H54 (cell line): ENCODE data around the gene RSKR.
"Not testable (repeated sequence)": the region's sequence is repeated elsewhere in the genome, so short reads cannot be mapped to it uniquely, and the experiment has no call there.

Source experiments
- DNase-seq: peaks from one replicate; pipeline ENCODE4 v3.0.0; 2011; ENCODE audit warnings: low spot score, mixed read lengths; ENCODE audit not compliant: insufficient read length
- FAIRE-seq: peaks from 3 replicates; lab custom pipeline; 2011; peaks lifted over from hg19 to GRCh38; lab: Jason Lieb, UNC
- POLR2A ChIP-seq: IDR thresholded peaks from 2 replicates; pipeline ENCODE4 v1.6.1; 2011; ENCODE audit warnings: low read depth, mild to moderate bottlenecking, low read length

The RSKR gene

GRCh38 chr17:28610376-28610775 is 3.6 kb downstream of the RSKR start:
- FAIRE-seq = no peak

GRCh38 chr17:28604031-28604430 is 10.0 kb downstream of the RSKR start:
- DNase-seq, FAIRE-seq: not testable (repeated sequence)

More at GRCh38 chr17:28610376-28610775, 3.6 kb downstream of the RSKR start:
- DNase-seq = no peak
- TF ChIP-seq POLR2A = no peak

GRCh38 chr17:28599311-28600184 is 14.4 kb downstream of the RSKR start:
- DNase-seq (peak; percentile 82), FAIRE-seq (no peak)
- no peak for TF ChIP-seq POLR2A

DNA sequence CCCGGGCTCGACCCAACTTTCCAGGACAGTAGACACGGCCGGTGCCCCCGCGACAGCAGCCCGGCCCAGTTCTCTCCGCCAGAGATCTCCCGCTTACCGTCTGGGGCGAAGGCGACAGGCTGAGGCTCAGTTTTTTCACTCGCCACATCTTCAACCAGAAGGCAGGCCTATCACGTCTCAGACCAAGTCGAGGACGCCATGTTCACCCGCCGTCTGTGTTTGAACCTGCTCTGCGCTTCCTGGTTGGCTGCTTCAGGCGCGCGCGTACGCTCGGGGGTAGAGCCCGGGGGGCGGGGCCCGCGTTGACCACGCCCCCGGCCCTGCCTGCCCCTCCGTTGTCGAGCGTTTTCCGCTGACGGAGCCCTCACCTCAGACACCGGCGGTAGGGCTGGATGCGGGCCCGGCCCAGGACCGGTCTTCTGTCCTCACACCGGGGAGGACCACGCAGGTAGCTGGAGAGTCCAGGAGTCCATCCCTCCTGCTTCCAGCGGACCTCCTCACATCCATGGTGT is 15.1 kb downstream of the RSKR start, which contains the start of gene SPAG5:
Gene SPAG5 (minus strand): TSS at position 227 of the 512 bp plus-strand sequence. CDS start 79 bp downstream, at position 148.
- TF ChIP-seq POLR2A = peak; percentile 93
- peak; percentile 99 for DNase-seq
- FAIRE-seq = no peak

GRCh38 chr17:28598389-28598788 is 15.6 kb downstream of the RSKR start:
- DNase-seq (peak; percentile 34), FAIRE-seq (no peak)
- TF ChIP-seq POLR2A = no peak

DNA sequence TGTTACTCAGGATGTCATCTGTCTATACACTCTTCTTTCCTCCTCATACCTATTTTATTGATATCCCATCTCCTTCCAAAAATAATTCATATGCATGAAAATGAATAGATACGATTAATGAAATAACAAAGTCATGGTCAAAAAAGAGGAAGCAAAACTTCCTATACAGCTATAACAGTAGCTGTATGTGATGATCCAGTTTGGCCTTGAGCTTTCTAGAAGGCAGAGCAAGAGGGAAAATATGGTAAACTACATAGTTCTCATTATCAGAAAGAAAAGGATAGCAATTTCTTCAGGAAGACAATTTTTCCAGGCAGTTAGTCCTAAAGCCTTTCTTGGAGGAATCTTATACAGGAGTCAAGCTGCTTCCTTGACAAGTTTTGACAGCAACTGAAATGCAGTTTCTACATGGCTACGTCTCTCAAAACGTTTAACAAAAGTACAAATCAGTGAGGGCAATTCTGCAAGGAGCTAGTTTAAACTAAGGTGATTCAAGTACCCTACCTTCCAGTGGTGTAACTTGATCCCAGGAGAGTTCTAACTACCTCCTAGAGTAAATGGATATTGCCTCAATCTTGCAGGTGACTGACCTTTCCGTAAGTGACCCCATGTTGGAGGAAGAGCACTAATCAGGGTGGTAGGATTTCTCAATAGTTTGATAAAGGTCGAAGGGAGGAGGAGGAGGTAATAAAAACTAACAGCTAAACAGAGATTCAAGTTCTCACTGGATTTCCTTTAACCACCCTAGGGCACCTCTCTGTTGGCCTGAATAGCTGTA is 16.2 kb downstream of the RSKR start:
- no peak for TF ChIP-seq POLR2A
- FAIRE-seq = no peak
- DNase-seq = no peak

- FAIRE-seq (no peak), DNase-seq (no peak)
- TF ChIP-seq POLR2A = no peak
Measured at GRCh38 chr17:28592260-28592659, 21.7 kb downstream of the RSKR start.

GRCh38 chr17:28585851-28586250 is 28.1 kb downstream of the RSKR start:
- FAIRE-seq = no peak
- no peak for TF ChIP-seq POLR2A
- no peak for DNase-seq

- DNase-seq (no peak), FAIRE-seq (no peak)
- TF ChIP-seq POLR2A = no peak
Measured at GRCh38 chr17:28584434-28584833, 29.6 kb downstream of the RSKR start.

- no peak for FAIRE-seq
- no peak for TF ChIP-seq POLR2A
- DNase-seq = no peak
Measured at GRCh38 chr17:28582513-28582912, 31.5 kb downstream of the RSKR start.

DNA sequence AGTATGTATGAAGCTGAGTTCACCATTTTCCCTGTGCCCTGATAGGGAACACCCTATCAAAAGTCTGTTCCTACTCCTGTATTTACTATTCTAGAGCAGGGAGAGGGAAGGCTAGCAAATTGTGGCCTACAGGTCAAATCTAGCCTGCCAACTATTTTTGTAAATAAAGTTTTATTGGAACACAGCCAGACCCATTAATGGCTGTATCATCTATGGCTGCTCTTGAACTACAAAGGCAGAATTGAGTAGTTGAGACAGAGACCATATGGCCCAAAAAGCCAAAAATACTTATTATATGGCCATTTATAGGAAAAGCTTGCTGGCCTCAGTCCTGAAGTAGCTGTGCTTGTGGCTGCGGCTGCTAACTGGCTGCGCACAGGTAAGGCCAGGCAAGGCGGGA is 33.0 kb downstream of the RSKR start:
- TF ChIP-seq POLR2A = no peak
- FAIRE-seq (no peak), DNase-seq (no peak)

DNA sequence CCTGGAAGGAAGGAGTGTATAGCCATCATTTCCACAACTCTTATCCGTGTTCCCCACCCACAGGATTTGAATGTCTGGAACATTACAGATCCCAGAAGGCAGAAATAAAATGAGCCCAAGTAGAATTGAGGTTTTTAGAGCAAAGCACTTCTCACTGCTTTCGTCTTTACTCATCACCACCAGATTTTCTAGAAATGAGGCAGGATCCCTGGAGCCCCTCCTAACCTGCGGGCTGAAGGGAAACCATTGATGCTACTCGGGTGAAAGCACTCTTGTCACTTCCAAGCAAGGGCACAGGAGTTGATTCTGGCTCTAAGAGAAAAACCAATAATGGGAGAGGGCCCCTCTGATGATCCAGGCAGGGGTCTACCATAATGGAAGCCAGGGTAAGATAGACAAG is 34.5 kb downstream of the RSKR start:
- FAIRE-seq (no peak), DNase-seq (no peak)
- no peak for TF ChIP-seq POLR2A

- FAIRE-seq (no peak), DNase-seq (no peak)
- TF ChIP-seq POLR2A = no peak
Measured at GRCh38 chr17:28578246-28579195, 35.5 kb downstream of the RSKR start.
